ENCODE results near the gene ENO1.
"Not testable (repeated sequence)": the region's sequence is repeated elsewhere in the genome, so short reads cannot be mapped to it uniquely, and the experiment has no call there.

Gene ENO1

DNA sequence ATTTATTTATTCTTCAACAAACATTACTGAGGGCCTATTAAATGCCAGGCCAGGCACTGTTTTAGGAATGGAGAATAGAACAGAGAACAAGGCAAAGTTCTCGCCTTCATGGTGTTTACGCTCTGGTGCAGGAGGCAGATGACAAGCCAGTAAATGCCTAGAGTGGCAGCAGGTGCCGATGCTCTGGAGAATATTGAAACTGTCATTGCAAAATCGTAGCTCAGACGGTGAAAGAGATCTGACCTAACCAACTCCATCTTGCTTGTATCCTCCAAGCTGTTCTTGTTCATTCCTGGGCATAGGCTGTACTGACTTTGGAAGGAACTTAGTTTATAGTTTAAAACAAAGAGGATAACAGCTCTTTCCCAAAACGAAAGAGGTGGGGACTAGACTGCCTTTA is 13.5 kb upstream of the ENO1 start:
- no peak overlapping the region for H3K4me3 ChIP-seq (ENCODE audit: low read depth, low read length)
- TF ChIP-seq, protein P1, sequence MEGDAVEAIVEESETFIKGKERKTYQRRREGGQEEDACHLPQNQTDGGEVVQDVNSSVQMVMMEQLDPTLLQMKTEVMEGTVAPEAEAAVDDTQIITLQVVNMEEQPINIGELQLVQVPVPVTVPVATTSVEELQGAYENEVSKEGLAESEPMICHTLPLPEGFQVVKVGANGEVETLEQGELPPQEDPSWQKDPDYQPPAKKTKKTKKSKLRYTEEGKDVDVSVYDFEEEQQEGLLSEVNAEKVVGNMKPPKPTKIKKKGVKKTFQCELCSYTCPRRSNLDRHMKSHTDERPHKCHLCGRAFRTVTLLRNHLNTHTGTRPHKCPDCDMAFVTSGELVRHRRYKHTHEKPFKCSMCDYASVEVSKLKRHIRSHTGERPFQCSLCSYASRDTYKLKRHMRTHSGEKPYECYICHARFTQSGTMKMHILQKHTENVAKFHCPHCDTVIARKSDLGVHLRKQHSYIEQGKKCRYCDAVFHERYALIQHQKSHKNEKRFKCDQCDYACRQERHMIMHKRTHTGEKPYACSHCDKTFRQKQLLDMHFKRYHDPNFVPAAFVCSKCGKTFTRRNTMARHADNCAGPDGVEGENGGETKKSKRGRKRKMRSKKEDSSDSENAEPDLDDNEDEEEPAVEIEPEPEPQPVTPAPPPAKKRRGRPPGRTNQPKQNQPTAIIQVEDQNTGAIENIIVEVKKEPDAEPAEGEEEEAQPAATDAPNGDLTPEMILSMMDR (IDR thresholded peaks at IDR 0.05; ENCODE audit: borderline replicate concordance, insufficient read depth, low read depth, low read length) = no peak

DNA sequence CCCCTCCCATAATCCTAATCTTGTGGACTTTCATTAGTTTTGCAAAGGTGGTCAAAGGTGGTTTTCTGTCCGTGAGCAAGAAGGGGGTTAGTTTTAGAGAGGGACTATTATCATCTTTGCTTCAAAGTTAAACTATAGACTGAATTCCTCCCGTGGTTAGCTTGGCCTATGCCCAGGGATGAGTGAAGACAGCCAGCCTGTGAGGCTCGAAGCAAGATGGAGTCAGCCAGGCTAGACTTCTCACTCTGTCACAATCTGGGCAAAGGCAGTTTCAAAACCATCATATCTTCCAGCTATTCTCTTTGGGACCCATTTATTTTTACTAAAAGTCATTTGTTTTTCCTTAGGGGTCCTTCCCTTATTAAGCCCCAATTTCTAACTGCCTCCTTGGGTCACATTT is 12.9 kb upstream of the ENO1 start:
- no peak overlapping the region for H3K4me3 ChIP-seq (ENCODE audit: low read depth, low read length)
- TF ChIP-seq, protein P1 (IDR thresholded peaks at IDR 0.05; ENCODE audit: borderline replicate concordance, insufficient read depth, low read depth, low read length) = no peak

DNA sequence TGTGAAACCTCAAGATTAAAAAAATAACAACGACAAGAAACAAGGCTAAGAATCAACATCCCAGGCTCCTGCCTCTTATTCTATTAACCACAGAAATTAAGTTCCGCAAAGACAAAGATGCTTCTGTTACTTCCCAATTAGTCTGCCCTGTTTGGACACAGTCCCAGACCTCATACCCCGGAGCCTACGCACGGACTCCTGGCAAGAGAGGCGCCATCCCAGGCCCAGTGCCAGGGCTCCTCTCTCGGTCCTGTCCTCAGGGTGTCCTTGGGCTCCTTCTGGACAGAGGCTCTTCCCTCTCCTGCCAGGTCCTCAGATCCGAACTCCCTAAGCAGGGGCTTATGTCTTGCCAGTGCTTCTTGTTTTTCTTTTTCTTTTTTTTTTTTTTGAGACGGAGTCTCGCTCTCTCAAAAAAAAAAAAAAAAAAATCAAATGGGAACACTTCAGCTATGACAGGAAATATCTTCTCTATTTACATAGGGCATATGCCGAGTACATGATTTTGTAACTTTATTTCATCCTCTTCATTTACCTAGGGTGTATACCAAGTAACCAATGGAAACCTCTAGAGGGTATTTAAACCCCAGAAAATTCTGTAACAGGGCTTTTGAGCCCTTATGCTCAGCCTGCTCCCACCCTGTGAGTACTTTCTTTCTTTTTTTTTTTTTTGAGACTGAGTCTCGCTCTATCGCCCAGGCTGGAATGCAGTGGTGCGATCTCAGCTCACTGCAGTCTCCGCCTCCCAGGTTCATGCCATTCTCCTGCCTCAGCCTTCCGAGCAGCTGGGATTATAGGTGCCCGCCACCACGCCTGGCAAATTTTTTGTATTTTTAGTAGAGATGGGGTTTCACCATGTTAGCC is 11.7 kb upstream of the ENO1 start:
- TF ChIP-seq, protein P1 (IDR thresholded peaks at IDR 0.05; ENCODE audit: borderline replicate concordance, insufficient read depth, low read depth, low read length) = no peak
- H3K4me3 ChIP-seq (ENCODE audit: low read depth, low read length) = no peak overlapping the region

DNA sequence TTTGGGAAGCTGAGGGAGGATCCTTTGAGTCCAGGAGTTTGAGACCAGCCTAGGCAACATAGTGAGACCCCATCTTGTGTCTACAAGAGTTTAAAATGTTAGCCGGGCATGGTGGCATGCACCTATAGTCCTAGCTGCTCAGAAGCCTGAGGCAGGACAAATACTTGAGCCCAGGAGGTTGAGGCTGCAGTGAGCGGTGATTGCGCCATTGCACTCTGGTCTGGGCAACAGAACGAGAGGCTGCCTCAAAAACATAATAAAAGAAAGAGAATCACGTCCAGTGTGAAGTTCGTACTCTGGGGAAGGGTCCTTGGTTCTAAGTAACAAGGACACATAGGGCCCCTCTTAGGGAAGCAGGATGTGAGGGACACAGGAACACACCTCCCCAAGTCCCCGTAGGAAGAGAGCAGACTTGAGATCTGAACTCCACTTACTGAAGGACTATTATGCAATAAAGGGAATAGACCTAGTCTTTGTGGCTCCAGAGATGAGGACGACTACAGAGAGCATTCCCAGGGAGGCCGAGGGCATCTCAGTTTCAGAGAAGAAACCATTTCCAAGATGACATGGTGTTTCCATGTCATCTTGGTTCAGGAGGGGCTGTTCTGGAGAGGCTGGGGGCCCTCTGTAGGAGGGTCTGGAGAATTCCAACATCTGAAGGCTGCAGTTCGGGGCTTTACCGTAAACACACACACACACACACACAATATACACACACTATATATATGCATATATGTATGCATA is 10.8 kb upstream of the ENO1 start:
- TF ChIP-seq, protein P1 (IDR thresholded peaks at IDR 0.05; ENCODE audit: borderline replicate concordance, insufficient read depth, low read depth, low read length) = no peak
- no peak overlapping the region for H3K4me3 ChIP-seq (ENCODE audit: low read depth, low read length)

DNA sequence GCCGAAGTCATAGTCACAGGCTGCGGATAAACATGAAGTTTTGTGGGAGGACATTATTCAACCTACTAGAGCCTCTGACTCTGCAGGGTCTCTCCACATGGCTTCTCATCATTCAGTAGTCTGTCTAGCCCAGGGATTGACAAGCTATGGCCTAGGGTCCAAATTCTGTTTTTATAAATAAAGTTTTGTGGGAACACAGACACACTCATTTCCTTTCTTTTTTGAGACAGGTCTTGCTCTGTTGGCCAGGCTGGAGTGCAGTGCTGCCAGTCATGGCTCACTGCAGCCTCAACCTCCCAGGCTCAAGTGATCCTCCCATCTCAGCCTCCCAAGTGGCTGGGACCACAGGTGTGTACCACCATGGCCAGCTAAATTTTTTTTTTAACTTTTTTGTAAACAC is 8.1 kb upstream of the ENO1 start:
- H3K4me3 ChIP-seq (ENCODE audit: low read depth, low read length) = no peak overlapping the region
- TF ChIP-seq, protein P1 (IDR thresholded peaks at IDR 0.05; ENCODE audit: borderline replicate concordance, insufficient read depth, low read depth, low read length) = no peak

DNA sequence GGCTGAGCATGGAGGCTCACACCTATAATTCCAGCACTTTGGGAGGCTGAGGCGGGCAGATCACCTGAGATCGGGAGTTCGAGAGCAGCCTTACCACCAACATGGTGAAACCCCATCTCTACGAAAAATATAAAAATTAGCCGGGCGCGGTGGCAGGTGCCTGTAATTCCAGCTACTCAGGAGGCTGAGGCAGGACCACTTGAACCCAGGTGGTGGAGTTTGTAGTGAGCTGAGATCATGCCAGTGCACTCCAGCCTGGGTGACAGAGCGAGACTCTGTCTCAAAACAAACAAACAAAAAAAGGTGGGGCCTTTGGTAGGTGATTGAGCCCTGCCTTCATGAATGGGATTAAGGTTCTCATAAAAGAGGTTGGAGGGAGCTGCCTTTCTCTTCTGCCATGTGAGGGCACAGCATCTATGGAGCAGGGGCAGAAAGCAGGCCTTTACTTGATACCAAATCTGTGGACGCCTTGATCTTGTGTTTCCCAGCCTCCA is 7.6 kb upstream of the ENO1 start:
- H3K4me3 ChIP-seq (ENCODE audit: low read depth, low read length) = not testable (repeated sequence)

DNA sequence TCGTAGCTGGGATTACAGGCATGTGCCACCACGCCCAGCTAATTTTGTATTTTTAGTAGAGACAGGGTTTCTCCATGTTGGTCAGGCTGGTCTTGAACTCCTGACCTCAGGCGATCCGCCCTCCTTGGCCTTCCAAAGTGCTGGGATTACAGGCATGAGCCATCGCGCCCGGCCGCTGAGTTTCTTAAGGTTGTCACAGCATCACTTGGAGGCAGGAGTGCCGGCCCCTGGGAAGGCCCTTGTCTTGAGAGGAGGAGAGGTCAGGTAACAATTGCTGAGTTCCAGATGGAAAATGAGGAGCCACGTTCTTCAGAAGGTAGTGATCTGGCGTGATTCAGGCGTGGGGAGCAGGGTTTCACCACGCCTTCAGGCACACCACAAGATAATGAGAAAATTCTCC is 5.6 kb upstream of the ENO1 start:
- H3K4me3 ChIP-seq (ENCODE audit: low read depth, low read length) = not testable (repeated sequence)

DNA sequence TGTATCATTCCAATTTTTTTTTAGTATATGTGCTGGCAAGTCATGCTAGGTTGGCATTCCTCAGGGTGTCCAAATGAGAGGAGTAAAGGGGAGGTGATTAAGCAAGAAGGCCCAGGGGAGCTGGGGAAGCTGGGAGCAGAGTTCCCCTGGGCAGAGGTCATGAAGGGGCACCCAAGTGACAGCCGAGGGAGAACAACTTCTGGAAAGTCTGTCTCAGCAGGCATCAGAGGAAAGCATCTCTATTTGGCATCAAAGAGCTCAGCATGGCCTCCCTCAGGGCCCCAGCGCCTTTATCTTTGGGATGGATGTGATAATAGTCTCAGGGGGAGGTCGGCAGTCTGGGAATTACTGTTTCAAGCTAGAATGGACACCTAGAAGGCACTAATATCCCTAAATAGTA is 5.0 kb upstream of the ENO1 start:
- TF ChIP-seq, protein P1 (IDR thresholded peaks at IDR 0.05; ENCODE audit: borderline replicate concordance, insufficient read depth, low read depth, low read length) = no peak
- no peak overlapping the region for H3K4me3 ChIP-seq (ENCODE audit: low read depth, low read length)

All from GM12875 (cell line).